GM18873 (cell line): ENCODE measurements around the gene MON1A.

Source experiments
- ATAC-seq: cut with Tn5 transposase; IDR thresholded peaks from one replicate; pipeline ENCODE4 v1.9.1; 2021; ENCODE audit warnings: mild to moderate bottlenecking, moderate library complexity, moderate number of reproducible peaks; ENCODE audit not compliant: unreplicated experiment, low FRiP score

The MON1A gene

GRCh38 chr3:49859576-49860305, 69.9 kb downstream of the MON1A start:
- ATAC-seq = no peak
